Thyroid gland (tissue), 4 donors: ENCODE results near the gene NDUFV1. TPM values are rescaled to one million over a fixed set of nuclear protein-coding genes. Genes with fewer than 3 reads are reported as not detected.

Experiments
- DNase-seq, 2 donors: peaks; one replicate each; pipeline ENCODE4 v3.0.0-alpha.2; 2019
- H3K27ac ChIP-seq, 3 donors: fragments of 200-600 bp; sonication (generic); 1 replicate in 2 of 3; 2 replicates in 1 of 3; pipeline ENCODE4 v1.5.1; 2016 to 2019; ENCODE audit warnings: mild to moderate bottlenecking in 1 of 3, moderate library complexity in 1 of 3
- H3K27me3 ChIP-seq: fragments of 200-600 bp; sonication (generic); one replicate; pipeline ENCODE4 v1.5.1; 2019
- H3K36me3 ChIP-seq, 2 donors: fragments of 200-600 bp; sonication (generic); one replicate each; pipeline ENCODE4 v1.5.1; 2016 to 2019
- H3K4me1 ChIP-seq, 2 donors: fragments of 200-600 bp; sonication (generic); one replicate each; pipeline ENCODE4 v1.5.1; 2017 to 2019
- H3K4me3 ChIP-seq, 3 donors: fragments of 200-600 bp; sonication (generic); replicated peaks in 1 of 3; 1 replicate in 2 of 3; 2 replicates in 1 of 3; pipeline ENCODE4 v1.5.1; 2016; ENCODE audit warnings: mild to moderate bottlenecking in 1 of 3
- H3K9me3 ChIP-seq: fragments of 200-600 bp; sonication (generic); one replicate; pipeline ENCODE4 v1.5.1; 2017
- CTCF ChIP-seq, 6 experiments: fragments of 200-600 bp in 3 of 6; fragments of 450-650 bp in 3 of 6; sonication (generic) in 3 of 6; IDR thresholded peaks; one replicate each; pipeline ENCODE4 v1.5.1; 2016 to 2019; ENCODE audit warnings: antibody characterized with exemption in 6 of 6, mild to moderate bottlenecking in 2 of 6, inconsistent platforms in 1 of 6, moderate library complexity in 1 of 6
- POLR2A ChIP-seq, 2 donors: fragments of 450-650 bp; IDR thresholded peaks; one replicate each; pipeline ENCODE4 v1.6.1; 2017; ENCODE audit warnings: antibody characterized with exemption in 2 of 2, mild to moderate bottlenecking in 2 of 2, moderate library complexity in 1 of 2
- WGBS, 2 donors: methylation state at CpG; one replicate each; pipeline ENCODE4 v1.1.5; 2017; 5-methylcytosine and 5-hydroxymethylcytosine counted together
- intact Hi-C: fragments of 100-400 bp; cut with DNase I; formaldehyde crosslinking; loops from one replicate; pipeline ENCODE4 v1.15.1; 2023
- total RNA-seq, 4 donors: library from RNA; depleted of rRNA; stranded (reverse); fragments of >200 nt; gene quantifications; one replicate each; pipeline ENCODE4 v1.2.3, GENCODE V29; 2016

NDUFV1 gene
- total RNA-seq, 4 donors from 2014 or later: 323 to 401 (median 356) TPM

DNA sequence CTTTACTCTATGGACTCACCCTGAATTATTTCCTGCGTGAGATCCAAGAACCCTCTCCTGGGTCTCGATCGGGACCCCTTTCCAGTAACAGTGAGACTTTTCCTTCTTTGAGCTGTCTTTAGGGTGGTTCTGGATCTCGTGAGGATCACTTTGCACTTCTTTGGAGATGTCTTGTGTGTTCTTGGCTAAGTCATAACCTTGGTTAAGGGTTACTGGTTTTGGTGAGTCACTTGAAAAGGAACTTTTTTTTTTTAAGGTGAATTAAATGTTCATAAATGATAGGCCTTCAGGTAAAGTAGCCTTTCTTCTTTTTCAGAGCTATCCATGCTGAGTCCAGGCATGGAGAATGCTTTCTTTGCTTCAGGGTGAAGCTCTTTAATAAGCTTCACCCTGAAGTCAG is 42.5 kb upstream of the NDUFV1 start:
- intact Hi-C loops: no loop called here
- TF ChIP-seq CTCF (IDR thresholded peaks at IDR 0.05) (no peak), POLR2A (IDR thresholded peaks at IDR 0.05) (no peak)
- WGBS, 2 donors: 82 to 87% methylated on average over 4 of the region's 4 CpGs

GRCh38 chr11:67571443-67571842 is 35.3 kb upstream of the NDUFV1 start:
- WGBS, 2 donors: 73 to 82% methylated on average over 6 of the region's 6 CpGs
- no peak for TF ChIP-seq CTCF (IDR thresholded peaks at IDR 0.05)
- no peak for DNase-seq
- intact Hi-C loops: no loop called here
- Histone ChIP-seq H3K4me1 (peaks cover 0 to 3% of the 10 kb centered on the region in 2 donors), H3K27me3 (no peaks in the 10 kb centered on the region), H3K4me3 (no peak overlapping the region), H3K27ac (no peak overlapping the region), H3K9me3 (no peaks in the 10 kb centered on the region), H3K36me3 (no peaks in the 10 kb centered on the region)

More for the DNA sequence above, 42.5 kb upstream of the NDUFV1 start:
- no peaks in the 10 kb centered on the region for H3K9me3 ChIP-seq
- peaks cover 46 to 47% of the 10 kb centered on the region in 2 donors for H3K4me1 ChIP-seq
- no peaks in the 10 kb centered on the region for H3K27me3 ChIP-seq
- no peak overlapping the region for H3K4me3 ChIP-seq
- H3K36me3 ChIP-seq: no peaks in the 10 kb centered on the region
- no peak for DNase-seq
- peak overlapping the region; percentile 89 to 97 (median 97) for H3K27ac ChIP-seq

DNA sequence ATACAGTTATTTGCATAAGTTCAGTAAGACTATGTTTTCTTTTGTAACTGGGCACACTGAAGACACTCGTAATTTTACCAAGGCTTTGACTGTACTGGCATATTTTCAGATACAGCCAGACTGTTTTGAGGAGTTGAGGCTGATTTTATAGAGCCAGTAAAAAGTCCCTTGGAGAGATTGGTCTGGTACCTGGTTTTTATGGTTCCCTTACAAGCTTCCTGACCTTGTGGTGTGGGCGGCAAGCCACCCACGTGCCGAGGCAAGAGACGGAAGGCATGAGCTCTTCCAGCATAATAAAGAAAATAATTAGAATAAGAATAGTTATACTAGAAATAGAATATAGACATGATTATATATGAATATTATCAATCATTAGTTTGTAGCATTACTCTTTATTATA is 34.4 kb upstream of the NDUFV1 start:
- no peaks in the 10 kb centered on the region for H3K36me3 ChIP-seq
- H3K27me3 ChIP-seq: no peaks in the 10 kb centered on the region
- intact Hi-C loops: no loop called here
- no peaks in the 10 kb centered on the region for H3K9me3 ChIP-seq
- no peak for DNase-seq
- TF ChIP-seq POLR2A (IDR thresholded peaks at IDR 0.05): no peak
- TF ChIP-seq CTCF (IDR thresholded peaks at IDR 0.05): no peak
- peak overlapping the region in 1 of 3 donors; percentile 20 for H3K27ac ChIP-seq
- H3K4me1 ChIP-seq: peaks cover 0 to 3% of the 10 kb centered on the region in 2 donors
- 24 to 25% methylated on average over 5 of the region's 5 CpGs for WGBS, 2 donors
- no peak overlapping the region for H3K4me3 ChIP-seq

GRCh38 chr11:67572747-67573419 is 33.9 kb upstream of the NDUFV1 start:
- H3K4me1 ChIP-seq: peaks cover 0 to 3% of the 10 kb centered on the region in 2 donors
- no peak overlapping the region for H3K4me3 ChIP-seq
- H3K9me3 ChIP-seq: no peaks in the 10 kb centered on the region
- TF ChIP-seq CTCF (IDR thresholded peaks at IDR 0.05) (peak; percentile 49 to 85 (median 75)), POLR2A (IDR thresholded peaks at IDR 0.05) (no peak)
- intact Hi-C loops: no loop called here
- H3K36me3 ChIP-seq: no peaks in the 10 kb centered on the region
- no peak overlapping the region for H3K27ac ChIP-seq
- 63 to 65% methylated on average over 21 of the region's 21 CpGs for WGBS, 2 donors
- no peaks in the 10 kb centered on the region for H3K27me3 ChIP-seq
- peak; percentile 83 to 86 for DNase-seq

DNA sequence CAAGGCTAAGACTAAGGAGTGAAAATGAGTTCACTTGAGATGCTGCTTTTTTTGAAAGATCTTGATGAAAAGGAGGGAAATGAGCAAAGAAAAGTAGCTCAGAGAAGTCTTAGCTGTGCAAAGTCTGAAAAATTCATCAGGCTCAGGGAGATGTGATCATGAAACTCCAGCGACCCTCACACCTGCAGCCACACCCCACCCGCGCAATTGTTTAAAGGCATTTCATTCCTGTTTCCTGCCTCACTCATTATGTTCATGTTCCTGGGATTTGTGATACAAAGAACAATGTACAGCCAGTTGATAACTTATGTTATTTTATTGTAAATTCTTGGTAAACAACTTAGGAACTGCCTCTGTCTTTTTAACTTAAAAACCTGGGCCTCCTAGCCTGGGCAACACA is 31.8 kb upstream of the NDUFV1 start:
- intact Hi-C loops: no loop called here
- Histone ChIP-seq H3K27me3 (no peaks in the 10 kb centered on the region), H3K4me1 (peaks cover 0 to 3% of the 10 kb centered on the region in 2 donors), H3K36me3 (no peaks in the 10 kb centered on the region), H3K4me3 (no peak overlapping the region), H3K27ac (no peak overlapping the region), H3K9me3 (no peaks in the 10 kb centered on the region)
- TF ChIP-seq POLR2A (IDR thresholded peaks at IDR 0.05) (no peak), CTCF (IDR thresholded peaks at IDR 0.05) (no peak)
- DNase-seq: no peak
- 51 to 58% methylated on average over 3 of the region's 3 CpGs for WGBS, 2 donors
